Suprapubic skin (tissue), 4 donors: Measurements from ENCODE around the gene PLD3. TPM values are rescaled to one million over a fixed set of nuclear protein-coding genes. Genes with fewer than 3 reads are reported as not detected.

Experiments used
- DNase-seq, 2 donors: peaks; one replicate each; pipeline ENCODE4 v3.0.0-alpha.2; 2019; ENCODE audit warnings: low spot score in 2 of 2
- H3K27ac ChIP-seq: fragments of 200-600 bp; sonication (generic); one replicate; pipeline ENCODE4 v1.5.1; 2019
- H3K27me3 ChIP-seq: fragments of 200-600 bp; sonication (generic); one replicate; pipeline ENCODE4 v1.5.1; 2019
- H3K36me3 ChIP-seq: fragments of 200-600 bp; sonication (generic); one replicate; pipeline ENCODE4 v1.5.1; 2019
- H3K4me1 ChIP-seq: fragments of 200-600 bp; sonication (generic); one replicate; pipeline ENCODE4 v1.5.1; 2019
- H3K4me3 ChIP-seq: fragments of 200-600 bp; sonication (generic); one replicate; pipeline ENCODE4 v1.5.1; 2019; ENCODE audit warnings: mild to moderate bottlenecking
- H3K9me3 ChIP-seq: fragments of 200-600 bp; sonication (generic); one replicate; pipeline ENCODE4 v1.5.1; 2019
- EP300 ChIP-seq: sonication (generic); formaldehyde crosslinking; IDR thresholded peaks from one replicate; pipeline ENCODE4 v1.6.1; 2017; ENCODE audit warnings: antibody characterized with exemption
- POLR2A ChIP-seq, 2 donors: fragments of 450-650 bp; IDR thresholded peaks; one replicate each; pipeline ENCODE4 v1.6.1; 2017; ENCODE audit warnings: antibody characterized with exemption in 2 of 2, mild to moderate bottlenecking in 2 of 2, moderate library complexity in 2 of 2
- POLR2AphosphoS5 ChIP-seq, 3 donors: sonication (generic); formaldehyde crosslinking; IDR thresholded peaks; one replicate each; pipeline ENCODE4 v1.6.1; 2017; ENCODE audit warnings: antibody characterized with exemption in 3 of 3
- WGBS: methylation state at CpG from one replicate; pipeline ENCODE4 v1.1.5; 2018; 5-methylcytosine and 5-hydroxymethylcytosine counted together
- total RNA-seq, 4 donors: library from RNA; depleted of rRNA; stranded (reverse); fragments of >200 nt; gene quantifications; one replicate each; pipeline ENCODE4 v1.1.0, GENCODE V29; 2016
- TF ChIP-seq, protein P1 (sequence below), 2 donors: fragments of 200-600 bp in 1 of 2; fragments of 450-650 bp in 1 of 2; sonication (generic) in 1 of 2; IDR thresholded peaks; one replicate each; pipeline ENCODE4 v1.5.1; 2016 to 2019; ENCODE audit warnings: antibody characterized with exemption in 2 of 2, mild to moderate bottlenecking in 1 of 2, moderate library complexity in 1 of 2

Gene PLD3
- total RNA-seq, 4 donors from 2014 or later: 173 to 231 (median 202) TPM

- WGBS: 82% methylated on average over 4 of the region's 4 CpGs
These were observed 9.3 kb upstream of the PLD3 start for GRCh38 chr19:40339018-40339728.

DNA sequence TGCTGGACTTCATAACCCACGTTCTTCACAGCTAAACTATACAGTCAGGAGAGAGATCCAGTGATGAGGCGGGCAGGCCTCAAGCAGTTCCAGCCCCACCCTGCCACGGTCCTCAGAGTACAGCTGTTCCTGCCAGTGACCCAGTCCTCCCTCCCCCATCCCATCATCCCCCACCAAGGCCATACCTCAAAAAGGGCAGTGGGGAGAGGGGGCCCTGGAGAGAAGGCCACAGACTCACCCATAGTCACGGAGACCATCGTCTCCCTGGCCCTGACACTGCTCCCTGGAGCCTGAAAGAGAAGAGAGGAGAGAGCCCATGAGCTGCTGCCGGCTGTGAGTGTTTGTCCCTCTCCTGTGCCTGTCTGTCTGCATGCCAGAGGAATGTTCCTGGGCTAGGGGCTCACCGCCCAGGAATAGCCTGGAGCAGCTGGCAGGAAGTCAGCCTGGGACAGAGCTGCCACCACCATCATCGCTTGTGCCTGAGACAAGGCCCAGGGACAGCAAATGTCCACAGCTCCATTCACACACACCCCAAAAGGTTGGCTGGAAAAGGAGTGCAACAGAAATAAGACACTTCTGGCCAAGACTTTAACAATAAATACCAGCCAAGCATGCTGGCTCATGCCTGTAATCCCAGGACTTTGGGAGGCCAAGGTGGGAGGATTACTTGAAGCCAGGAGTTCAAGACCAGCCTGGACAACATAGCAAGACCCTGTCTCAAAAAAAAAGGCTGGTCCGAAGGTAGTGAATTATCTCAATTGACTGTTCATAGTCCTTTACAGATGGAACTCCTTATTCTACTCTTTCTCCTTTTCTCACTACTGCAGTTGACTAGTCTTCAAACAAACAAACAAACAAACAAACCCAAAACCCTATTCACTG is 6.7 kb upstream of the PLD3 start:
- 49% methylated on average over 9 of the region's 9 CpGs for WGBS
- no peak for TF ChIP-seq POLR2A (IDR thresholded peaks at IDR 0.05)
- no peak for TF ChIP-seq EP300
- H3K4me3 ChIP-seq: no peak overlapping the region
- no peaks in the 10 kb centered on the region for H3K9me3 ChIP-seq
- DNase-seq: no peak
- H3K27me3 ChIP-seq: no peaks in the 10 kb centered on the region
- H3K27ac ChIP-seq: peak overlapping the region; percentile 74
- peaks cover 10% of the 10 kb centered on the region for H3K36me3 ChIP-seq
- H3K4me1 ChIP-seq: peaks cover 23% of the 10 kb centered on the region

More at GRCh38 chr19:40339018-40339728, 9.3 kb upstream of the PLD3 start:
- Histone ChIP-seq H3K4me3 (no peak overlapping the region), H3K4me1 (peaks cover 22% of the 10 kb centered on the region), H3K36me3 (peaks cover 32% of the 10 kb centered on the region), H3K27me3 (no peaks in the 10 kb centered on the region), H3K27ac (no peak overlapping the region), H3K9me3 (no peaks in the 10 kb centered on the region)
- no peak for DNase-seq
- TF ChIP-seq, protein P1, sequence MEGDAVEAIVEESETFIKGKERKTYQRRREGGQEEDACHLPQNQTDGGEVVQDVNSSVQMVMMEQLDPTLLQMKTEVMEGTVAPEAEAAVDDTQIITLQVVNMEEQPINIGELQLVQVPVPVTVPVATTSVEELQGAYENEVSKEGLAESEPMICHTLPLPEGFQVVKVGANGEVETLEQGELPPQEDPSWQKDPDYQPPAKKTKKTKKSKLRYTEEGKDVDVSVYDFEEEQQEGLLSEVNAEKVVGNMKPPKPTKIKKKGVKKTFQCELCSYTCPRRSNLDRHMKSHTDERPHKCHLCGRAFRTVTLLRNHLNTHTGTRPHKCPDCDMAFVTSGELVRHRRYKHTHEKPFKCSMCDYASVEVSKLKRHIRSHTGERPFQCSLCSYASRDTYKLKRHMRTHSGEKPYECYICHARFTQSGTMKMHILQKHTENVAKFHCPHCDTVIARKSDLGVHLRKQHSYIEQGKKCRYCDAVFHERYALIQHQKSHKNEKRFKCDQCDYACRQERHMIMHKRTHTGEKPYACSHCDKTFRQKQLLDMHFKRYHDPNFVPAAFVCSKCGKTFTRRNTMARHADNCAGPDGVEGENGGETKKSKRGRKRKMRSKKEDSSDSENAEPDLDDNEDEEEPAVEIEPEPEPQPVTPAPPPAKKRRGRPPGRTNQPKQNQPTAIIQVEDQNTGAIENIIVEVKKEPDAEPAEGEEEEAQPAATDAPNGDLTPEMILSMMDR (IDR thresholded peaks at IDR 0.05): no peak
- no peak for TF ChIP-seq POLR2A (IDR thresholded peaks at IDR 0.05)

DNA sequence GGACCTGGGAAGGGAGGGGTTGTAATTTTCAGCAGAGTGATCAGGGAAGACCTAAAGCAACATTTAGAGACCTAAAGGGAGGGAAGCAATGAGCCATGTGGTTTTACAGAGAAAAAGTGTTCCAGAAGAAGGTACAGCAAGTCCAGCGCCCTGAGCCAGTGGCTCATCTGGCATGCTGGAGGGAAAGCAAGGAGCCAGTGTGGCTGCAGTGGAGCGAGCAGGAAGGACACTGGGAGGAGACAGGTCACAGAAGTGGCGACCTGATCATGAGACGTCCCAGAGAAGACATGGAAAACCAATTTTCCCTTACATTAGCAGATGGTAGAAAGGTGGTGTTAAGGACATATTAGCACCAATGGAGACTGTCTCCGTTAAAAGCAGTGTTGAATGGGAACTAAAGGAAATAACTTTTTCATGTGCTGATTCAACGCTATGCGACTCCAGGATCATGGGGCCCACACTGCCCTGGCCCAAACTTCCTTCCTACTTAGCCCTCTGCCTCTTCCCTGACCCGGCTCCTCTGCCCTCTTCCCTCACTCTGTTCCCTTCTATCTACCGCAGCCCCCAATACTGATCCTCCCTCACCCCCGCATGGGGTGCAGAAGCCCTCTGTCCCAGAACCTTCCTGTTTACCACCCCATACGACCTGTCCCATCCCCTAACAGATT is 5.7 kb upstream of the PLD3 start:
- Histone ChIP-seq H3K27me3 (no peaks in the 10 kb centered on the region), H3K36me3 (peaks cover 10% of the 10 kb centered on the region), H3K4me1 (peaks cover 32% of the 10 kb centered on the region), H3K27ac (peak overlapping the region; percentile 74), H3K4me3 (no peak overlapping the region), H3K9me3 (no peaks in the 10 kb centered on the region)
- 85% methylated on average over 11 of the region's 11 CpGs for WGBS
- TF ChIP-seq POLR2AphosphoS5 (IDR thresholded peaks at IDR 0.05): no peak
- TF ChIP-seq EP300: no peak
- TF ChIP-seq POLR2A (IDR thresholded peaks at IDR 0.05): no peak
- TF ChIP-seq, protein P1 (IDR thresholded peaks at IDR 0.05): no peak
- no peak for DNase-seq

- no peaks in the 10 kb centered on the region for H3K9me3 ChIP-seq
- H3K4me1 ChIP-seq: peaks cover 40% of the 10 kb centered on the region
- no peak overlapping the region for H3K27ac ChIP-seq
- H3K27me3 ChIP-seq: no peaks in the 10 kb centered on the region
- 64% methylated on average over 7 of the region's 7 CpGs for WGBS
- no peak for DNase-seq
- peaks cover 4% of the 10 kb centered on the region for H3K36me3 ChIP-seq
- TF ChIP-seq, protein P1 (IDR thresholded peaks at IDR 0.05): no peak
- TF ChIP-seq POLR2AphosphoS5 (IDR thresholded peaks at IDR 0.05) (no peak), POLR2A (IDR thresholded peaks at IDR 0.05) (no peak), EP300 (no peak)
- no peak overlapping the region for H3K4me3 ChIP-seq
These were observed 4.1 kb upstream of the PLD3 start for GRCh38 chr19:40344422-40344821.

GRCh38 chr19:40348961-40349507 is 539 bp downstream of the PLD3 start:
- 5% methylated on average over 17 of the region's 17 CpGs for WGBS
- H3K36me3 ChIP-seq: no peaks in the 10 kb centered on the region
- H3K4me3 ChIP-seq: peak overlapping the region; percentile 67
- peaks cover 24% of the 10 kb centered on the region for H3K4me1 ChIP-seq
- H3K27ac ChIP-seq: peak overlapping the region; percentile 80
- H3K9me3 ChIP-seq: no peaks in the 10 kb centered on the region
- TF ChIP-seq POLR2A (IDR thresholded peaks at IDR 0.05): no peak
- TF ChIP-seq EP300: no peak
- TF ChIP-seq, protein P1 (IDR thresholded peaks at IDR 0.05): no peak
- no peak for DNase-seq
- no peaks in the 10 kb centered on the region for H3K27me3 ChIP-seq
